ENCODE measurements around the gene PLPPR2.
A peak's percentile ranks its signal among the peaks of the same experiment; 100 is the strongest.
"Not testable (repeated sequence)": the region's sequence is repeated elsewhere in the genome, so short reads cannot be mapped to it uniquely, and the experiment has no call there.

Gene PLPPR2

DNA sequence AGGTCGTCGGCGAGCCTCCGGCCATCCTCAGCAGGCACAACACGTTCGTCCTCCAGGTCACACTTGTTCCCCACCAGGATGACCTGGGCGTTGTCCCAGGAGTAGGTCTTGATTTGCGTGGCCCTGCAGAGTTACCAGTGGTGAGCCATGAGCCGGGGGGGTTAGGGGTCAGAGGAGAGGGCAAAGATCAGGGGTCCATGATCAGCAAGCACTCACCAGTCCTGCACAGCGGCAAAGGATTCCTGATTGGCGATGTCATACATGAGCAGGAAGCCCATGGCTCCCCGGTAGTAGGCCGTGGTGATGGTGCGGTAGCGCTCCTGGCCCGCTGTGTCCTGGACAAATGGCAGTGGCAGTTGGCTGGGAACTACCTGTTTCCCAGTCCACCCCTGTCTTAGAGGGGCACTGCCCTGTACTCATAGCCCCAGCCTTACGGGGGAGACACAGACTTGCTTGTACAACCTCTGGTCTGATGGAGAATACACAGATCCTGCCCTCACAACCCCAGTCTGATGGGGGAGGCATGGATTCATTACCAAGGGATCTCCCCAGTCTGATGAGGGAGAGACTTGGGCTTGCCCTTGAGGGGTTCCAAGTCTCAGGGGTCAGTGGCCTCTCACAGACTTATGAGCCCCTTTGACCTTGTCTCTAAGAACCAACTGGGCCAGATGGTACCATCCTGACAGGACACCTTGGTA is 19.6 kb upstream of the PLPPR2 start:
- peaks cover 16% of the 10 kb centered on the region for H3K36me3 Mint-ChIP-seq (ENCODE audit: low read depth)
- H3K27ac Mint-ChIP-seq: no peak overlapping the region
- no peak overlapping the region for H3K4me3 Mint-ChIP-seq

GRCh38 chr19:11337080-11337479 is 18.2 kb upstream of the PLPPR2 start:
- peaks cover 16% of the 10 kb centered on the region for H3K36me3 Mint-ChIP-seq (ENCODE audit: low read depth)
- no peaks in the 10 kb centered on the region for H3K9me3 Mint-ChIP-seq
- H3K27ac Mint-ChIP-seq: peak overlapping the region; percentile 11
- no peak overlapping the region for H3K4me3 Mint-ChIP-seq
- peaks cover 12% of the 10 kb centered on the region for H3K4me1 Mint-ChIP-seq (ENCODE audit: low read depth)
- no peaks in the 10 kb centered on the region for H3K27me3 Mint-ChIP-seq (ENCODE audit: low read depth)

More for the DNA sequence above, 19.6 kb upstream of the PLPPR2 start:
- H3K27me3 Mint-ChIP-seq (ENCODE audit: low read depth): no peaks in the 10 kb centered on the region
- no peaks in the 10 kb centered on the region for H3K9me3 Mint-ChIP-seq
- peaks cover 12% of the 10 kb centered on the region for H3K4me1 Mint-ChIP-seq (ENCODE audit: low read depth)

- Mint-ChIP-seq H3K27ac (no peak overlapping the region), H3K36me3 (ENCODE audit: low read depth) (peaks cover 19% of the 10 kb centered on the region), H3K27me3 (ENCODE audit: low read depth) (no peaks in the 10 kb centered on the region), H3K9me3 (no peaks in the 10 kb centered on the region), H3K4me3 (no peak overlapping the region), H3K4me1 (ENCODE audit: low read depth) (peaks cover 12% of the 10 kb centered on the region)
Observed at GRCh38 chr19:11338121-11338520, 17.1 kb upstream of the PLPPR2 start.

- H3K27me3 Mint-ChIP-seq (ENCODE audit: low read depth): no peaks in the 10 kb centered on the region
- peaks cover 12% of the 10 kb centered on the region for H3K4me1 Mint-ChIP-seq (ENCODE audit: low read depth)
- peaks cover 19% of the 10 kb centered on the region for H3K36me3 Mint-ChIP-seq (ENCODE audit: low read depth)
- no peak overlapping the region for H3K27ac Mint-ChIP-seq
- H3K4me3 Mint-ChIP-seq: peak overlapping the region; percentile 74
- H3K9me3 Mint-ChIP-seq: no peaks in the 10 kb centered on the region
Observed at GRCh38 chr19:11338569-11339253, 16.5 kb upstream of the PLPPR2 start.

- peaks cover 14% of the 10 kb centered on the region for H3K4me1 Mint-ChIP-seq (ENCODE audit: low read depth)
- peak within 1 kb of the TSS; percentile 74 for H3K4me3 Mint-ChIP-seq
- no peak within 1 kb of the TSS for H3K27ac Mint-ChIP-seq
- H3K9me3 Mint-ChIP-seq: no peaks in the 10 kb centered on the region
- peaks cover 15% of the 10 kb centered on the region for H3K36me3 Mint-ChIP-seq (ENCODE audit: low read depth)
- no peaks in the 10 kb centered on the region for H3K27me3 Mint-ChIP-seq (ENCODE audit: low read depth)
Observed at GRCh38 chr19:11339254-11340098, 15.8 kb upstream of the PLPPR2 start, which contains the start of gene RAB3D. TSS of gene RAB3D (minus strand) at chr19:11339657. CDS start at chr19:11337399, 2,258 bp downstream.

- Mint-ChIP-seq H3K4me1 (ENCODE audit: low read depth) (peaks cover 14% of the 10 kb centered on the region), H3K36me3 (ENCODE audit: low read depth) (peaks cover 15% of the 10 kb centered on the region), H3K4me3 (peak overlapping the region; percentile 74)
- not testable (repeated sequence) for H3K9me3 Mint-ChIP-seq; H3K27me3 Mint-ChIP-seq (ENCODE audit: low read depth); H3K27ac Mint-ChIP-seq
Observed at GRCh38 chr19:11340099-11340467, 15.1 kb upstream of the PLPPR2 start.

- H3K27me3 Mint-ChIP-seq (ENCODE audit: low read depth): no peaks in the 10 kb centered on the region
- no peak overlapping the region for H3K4me3 Mint-ChIP-seq
- H3K4me1 Mint-ChIP-seq (ENCODE audit: low read depth): peaks cover 31% of the 10 kb centered on the region
- H3K36me3 Mint-ChIP-seq (ENCODE audit: low read depth): peaks cover 5% of the 10 kb centered on the region
- no peaks in the 10 kb centered on the region for H3K9me3 Mint-ChIP-seq
- no peak overlapping the region for H3K27ac Mint-ChIP-seq
Observed at GRCh38 chr19:11342429-11342828, 12.8 kb upstream of the PLPPR2 start.

DNA sequence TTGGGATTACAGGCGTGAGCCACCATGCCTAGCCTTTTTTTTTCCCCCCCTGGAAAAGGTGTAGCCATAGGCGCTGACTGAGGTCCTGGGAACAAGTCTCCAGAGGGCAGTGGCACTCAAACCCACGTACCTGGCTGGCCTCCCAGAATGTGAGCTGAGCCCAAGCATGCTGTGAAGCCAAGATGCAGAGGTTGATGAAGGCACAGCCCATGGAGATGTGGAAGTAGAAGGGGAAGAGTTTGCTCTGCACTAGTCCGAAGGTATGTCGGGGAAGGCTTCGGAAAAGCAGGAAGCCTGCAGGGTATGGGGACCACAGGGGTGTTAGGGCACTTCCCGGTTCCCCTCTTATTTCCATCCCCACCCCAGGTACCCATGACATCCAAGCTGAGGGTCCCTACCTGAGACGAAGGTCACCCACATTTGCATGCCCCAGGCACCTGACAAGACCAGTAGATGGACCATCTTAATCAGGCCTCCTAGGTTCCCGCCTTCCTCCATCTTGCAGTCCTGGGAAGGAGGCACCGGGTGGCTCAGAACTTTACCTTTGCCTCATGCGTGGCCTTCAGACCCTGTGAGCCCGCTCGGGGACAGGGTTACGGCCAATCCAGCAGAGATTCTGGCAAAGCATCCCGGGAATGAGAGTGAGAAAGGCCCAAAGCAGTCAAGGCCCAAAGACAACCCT is 10.0 kb upstream of the PLPPR2 start:
- peaks cover 8% of the 10 kb centered on the region for H3K9me3 Mint-ChIP-seq
- H3K27me3 Mint-ChIP-seq (ENCODE audit: low read depth): no peaks in the 10 kb centered on the region
- peak overlapping the region; percentile 93 for H3K4me3 Mint-ChIP-seq
- peaks cover 6% of the 10 kb centered on the region for H3K36me3 Mint-ChIP-seq (ENCODE audit: low read depth)
- H3K4me1 Mint-ChIP-seq (ENCODE audit: low read depth): peaks cover 19% of the 10 kb centered on the region
- peak overlapping the region; percentile 95 for H3K27ac Mint-ChIP-seq

DNA sequence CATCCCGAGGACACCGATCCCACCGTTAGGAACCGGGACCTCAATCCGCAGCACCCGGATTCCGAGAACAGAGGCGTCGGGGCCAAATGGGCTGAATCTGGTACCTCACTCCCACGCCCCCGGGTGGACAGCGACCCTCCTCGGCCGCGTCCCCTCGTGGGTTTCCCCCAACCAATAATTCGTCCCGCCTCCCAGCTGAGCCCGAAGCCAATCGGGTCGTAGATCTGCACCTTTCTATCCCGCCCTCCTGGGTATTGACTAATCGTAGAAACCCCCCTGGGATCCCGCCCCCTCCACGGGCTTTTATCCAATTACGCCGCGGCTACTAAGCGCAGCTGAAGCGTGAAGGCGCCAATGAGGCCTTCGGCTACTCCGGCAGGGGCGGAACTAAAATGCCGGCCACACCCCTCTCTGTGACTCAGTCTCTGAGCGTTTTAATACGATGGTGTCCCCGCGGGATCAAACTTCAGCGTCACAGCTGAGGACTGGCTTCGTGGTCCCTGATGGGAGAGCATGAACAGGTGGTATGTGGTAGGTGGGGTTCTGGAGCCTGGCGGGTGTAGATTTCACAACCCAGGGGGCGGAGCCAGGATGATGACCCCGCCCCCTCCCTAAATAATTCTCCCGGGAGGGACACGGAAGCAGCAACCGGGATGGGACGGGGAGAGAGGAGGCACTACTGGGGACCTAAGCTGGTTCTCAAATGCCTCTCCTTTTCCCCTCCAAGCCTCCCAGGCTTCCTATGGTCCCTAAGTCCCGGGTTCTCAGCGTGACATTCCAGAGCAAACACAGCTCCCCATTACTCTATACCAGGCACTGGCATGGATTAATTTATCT is 8.9 kb upstream of the PLPPR2 start, which contains the start of the genes CCDC159 and TMEM205:
Gene CCDC159, plus strand, starts transcription at position 416 of the 837 bp plus-strand sequence. Its CDS starts 88 bp downstream, at position 504.
Gene TMEM205, minus strand, starts transcription at position 165 of the 837 bp plus-strand sequence. CDS start 649 bp downstream, outside the sequence.
- H3K27me3 Mint-ChIP-seq (ENCODE audit: low read depth): no peaks in the 10 kb centered on the region
- H3K9me3 Mint-ChIP-seq: peaks cover 8% of the 10 kb centered on the region
- H3K4me3 Mint-ChIP-seq: peak within 1 kb of the TSS; percentile 93
- peaks cover 19% of the 10 kb centered on the region for H3K4me1 Mint-ChIP-seq (ENCODE audit: low read depth)
- peaks cover 6% of the 10 kb centered on the region for H3K36me3 Mint-ChIP-seq (ENCODE audit: low read depth)
- H3K27ac Mint-ChIP-seq: peak within 1 kb of the TSS; percentile 95

DNA sequence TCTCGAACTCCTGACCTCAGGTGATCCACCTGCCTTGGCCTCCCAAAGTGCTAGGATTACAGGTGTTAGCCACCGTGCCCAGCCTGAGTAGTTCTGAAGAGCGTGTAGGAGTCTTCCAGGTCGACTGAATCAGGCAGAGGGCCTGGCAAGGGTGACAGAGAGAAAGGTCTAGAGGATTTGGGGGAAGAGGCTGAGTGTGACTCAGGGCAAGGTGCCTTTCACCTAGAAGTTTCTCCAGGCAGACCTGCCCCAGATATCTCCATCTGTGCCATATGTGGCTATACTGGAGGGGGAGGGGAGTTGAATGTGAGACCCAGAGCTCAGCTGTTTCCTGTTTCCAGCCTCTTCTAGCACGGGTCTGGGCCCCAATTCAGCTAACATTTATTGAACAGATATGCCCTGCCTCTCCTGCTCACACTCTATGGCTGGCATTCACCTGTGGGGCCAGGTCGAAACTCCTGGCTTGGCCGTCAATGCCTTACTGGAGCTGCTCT is 7.6 kb upstream of the PLPPR2 start:
- Mint-ChIP-seq H3K27me3 (ENCODE audit: low read depth) (no peaks in the 10 kb centered on the region), H3K4me1 (ENCODE audit: low read depth) (peaks cover 19% of the 10 kb centered on the region), H3K9me3 (peaks cover 8% of the 10 kb centered on the region), H3K36me3 (ENCODE audit: low read depth) (peaks cover 2% of the 10 kb centered on the region), H3K4me3 (peak overlapping the region; percentile 93), H3K27ac (no peak overlapping the region)

DNA sequence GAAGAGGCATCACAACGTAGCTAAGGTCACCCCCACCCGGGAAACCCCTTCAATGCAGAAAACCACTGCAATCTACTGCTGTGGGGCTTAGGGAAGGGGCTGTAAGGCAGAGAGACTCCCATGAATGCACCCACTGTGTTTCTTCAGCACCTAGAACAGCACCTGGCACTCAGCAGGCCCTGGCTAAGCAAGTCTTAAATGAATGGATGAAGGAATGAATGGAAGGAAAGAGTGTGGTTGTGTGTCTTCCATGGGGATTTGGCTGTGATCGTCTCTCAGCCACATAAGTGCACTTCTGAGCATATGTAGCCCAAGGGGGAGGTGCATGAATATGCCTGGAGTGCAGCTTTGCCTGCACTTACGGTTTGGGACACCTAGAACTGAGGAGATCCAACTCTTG is 6.1 kb upstream of the PLPPR2 start:
- H3K4me3 Mint-ChIP-seq: no peak overlapping the region
- no peaks in the 10 kb centered on the region for H3K27me3 Mint-ChIP-seq (ENCODE audit: low read depth)
- peaks cover 8% of the 10 kb centered on the region for H3K9me3 Mint-ChIP-seq
- H3K36me3 Mint-ChIP-seq (ENCODE audit: low read depth): peaks cover 1% of the 10 kb centered on the region
- no peak overlapping the region for H3K27ac Mint-ChIP-seq
- H3K4me1 Mint-ChIP-seq (ENCODE audit: low read depth): peaks cover 19% of the 10 kb centered on the region

GRCh38 chr19:11354102-11354501 is 1.1 kb upstream of the PLPPR2 start:
- not testable (repeated sequence) for H3K9me3 Mint-ChIP-seq; H3K36me3 Mint-ChIP-seq (ENCODE audit: low read depth); H3K27ac Mint-ChIP-seq; H3K4me1 Mint-ChIP-seq (ENCODE audit: low read depth); H3K4me3 Mint-ChIP-seq
- H3K27me3 Mint-ChIP-seq (ENCODE audit: low read depth): peaks cover 11% of the 10 kb centered on the region

DNA sequence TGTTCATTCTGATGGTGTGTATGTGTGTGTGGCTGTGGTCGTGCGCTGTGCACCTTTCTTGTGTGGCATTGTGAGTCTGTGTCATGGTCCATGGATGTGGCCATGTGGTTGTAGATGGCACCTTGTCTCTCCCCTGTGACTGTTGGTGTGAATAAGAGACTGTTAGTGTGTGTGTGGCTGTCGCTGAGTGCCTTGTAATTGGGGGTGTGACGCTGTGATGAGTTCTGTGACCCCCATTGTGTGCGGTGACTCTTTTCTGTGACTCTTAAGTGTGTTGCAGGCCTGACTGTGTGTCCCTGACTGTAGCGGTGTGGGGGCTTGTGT is 804 bp downstream of the PLPPR2 start:
- H3K27me3 Mint-ChIP-seq (ENCODE audit: low read depth): peaks cover 11% of the 10 kb centered on the region
- peaks cover 8% of the 10 kb centered on the region for H3K4me1 Mint-ChIP-seq (ENCODE audit: low read depth)
- H3K36me3 Mint-ChIP-seq (ENCODE audit: low read depth): no peaks in the 10 kb centered on the region
- no peaks in the 10 kb centered on the region for H3K9me3 Mint-ChIP-seq
- peak overlapping the region; percentile 79 for H3K4me3 Mint-ChIP-seq
- peak overlapping the region; percentile 66 for H3K27ac Mint-ChIP-seq

Data from T-helper 1 cell treated with Interleukin-12 subunit alpha and Interleukin-12 subunit beta and Interleukin-4 antibody, amounts not matched to agents 30 μg/mL and 1 μg/mL, for 36 hours (primary cell).